Purkinje cell (primary cell): ENCODE results near the gene ELF5. TPM values are rescaled to one million over a fixed set of nuclear protein-coding genes. Genes with fewer than 3 reads are reported as not detected.

Experiments used
- polyA plus RNA-seq: library from polyadenylated mRNA; unstranded; fragments of >200 nt; fragmentation: Nextera tagmentation; gene quantifications from 2 replicates; pipeline ENCODE4 v1.2.1, GENCODE V29; 2014

Gene ELF5
- not detected in 2 replicates for polyA plus RNA-seq

DNA sequence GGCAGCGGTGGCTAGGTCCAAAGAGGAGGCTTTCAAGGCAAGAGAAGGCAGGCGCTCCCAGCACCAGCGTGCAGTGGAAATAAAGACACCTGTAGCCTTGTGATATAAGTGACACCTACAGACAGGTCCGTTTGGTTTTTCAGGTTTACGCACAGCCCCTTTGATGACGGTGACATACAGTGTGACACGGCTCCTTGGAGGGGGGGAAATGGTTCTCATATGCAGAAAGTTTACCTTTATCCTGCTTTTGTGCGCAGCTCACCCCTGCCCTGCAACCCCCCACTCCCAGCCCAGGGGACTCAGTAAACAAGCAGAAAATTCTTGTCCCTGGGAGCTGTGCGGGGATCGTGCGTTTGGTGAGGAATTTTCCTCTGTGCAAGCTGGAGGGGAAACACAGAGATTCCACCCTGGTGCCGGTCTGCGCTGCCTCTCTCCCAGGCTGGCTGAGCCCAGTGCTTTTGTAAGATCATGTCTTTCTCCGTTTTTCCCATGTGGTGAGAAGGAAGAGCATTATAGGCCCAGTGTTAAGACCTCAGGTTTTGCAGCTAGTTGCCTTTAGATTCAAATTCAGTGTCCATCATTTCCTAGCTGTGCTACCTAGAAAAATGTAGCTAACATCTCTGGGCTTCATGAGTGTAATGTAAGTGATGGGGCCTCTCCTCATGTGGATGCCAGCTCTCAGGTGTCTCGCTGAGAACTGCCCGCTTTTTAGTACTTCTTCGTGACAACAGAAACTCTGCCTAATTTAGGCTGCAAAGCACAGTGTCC is at the start of gene ELF5:
ELF5 (minus strand) TSS at position 113 of the 768 bp plus-strand sequence. CDS start 8,045 bp downstream, outside the sequence.

GRCh38 chr11:34438529-34439507 is 74.8 kb downstream of the ELF5 start, which contains the start of gene CAT:
Gene CAT, plus strand, starts transcription at chr11:34438934. Its CDS starts 80 bp downstream, at chr11:34439014.

Other genes with a start within 250 kb of the ELF5 start
- gene ABTB2, start 155.8 kb downstream of the ELF5 start, polyA plus RNA-seq: 1.0 and 3.9 TPM in 2 replicates
- gene CAT, start 74.9 kb downstream of the ELF5 start, polyA plus RNA-seq: 10.2 and 15.3 TPM in 2 replicates
- not detected in 2 replicates for gene EHF, start 107.3 kb upstream of the ELF5 start, polyA plus RNA-seq